HepG2 (cell line): ENCODE measurements around the gene AP4S1. TPM values are rescaled to one million over a fixed set of nuclear protein-coding genes. Genes with fewer than 3 reads are reported as not detected.

Experiments
- ARNT2 ChIP-seq: sonication (generic); formaldehyde crosslinking; IDR thresholded peaks from 2 replicates; pipeline ENCODE4 v1.8.0; 2022; ENCODE audit warnings: mild to moderate bottlenecking, low read depth, missing genetic modification reagents, moderate library complexity
- CEBPB ChIP-seq: IDR thresholded peaks from 2 replicates; pipeline ENCODE4 v1.6.1; 2011; ENCODE audit warnings: low read depth, low read length, improper control_type of control experiment, borderline replicate concordance
- ZFP1 ChIP-seq: IDR thresholded peaks from 2 replicates; pipeline ENCODE4 v1.6.1; 2016
- ZNF441 ChIP-seq: sonication (generic); formaldehyde crosslinking; IDR thresholded peaks from 2 replicates; pipeline ENCODE4 v1.7.0; 2021; ENCODE audit warnings: missing genetic modification reagents, borderline replicate concordance
- ZNF720 ChIP-seq: sonication (generic); formaldehyde crosslinking; IDR thresholded peaks from 2 replicates; pipeline ENCODE4 v1.4.0; 2020; ENCODE audit warnings: missing genetic modification reagents
- ZNF883 ChIP-seq: sonication (generic); formaldehyde crosslinking; IDR thresholded peaks from 2 replicates; pipeline ENCODE4 v1.5.1; 2020; ENCODE audit warnings: mild to moderate bottlenecking, missing genetic modification reagents; ENCODE audit errors: not compliant biosample characterization
- polyA plus RNA-seq, 8 experiments: library from polyadenylated mRNA; depleted of rRNA in 3 of 8; stranded (reverse) in 7 of 8; unstranded in 1 of 8; fragments of >200 nt; fragmentation: Illumina TruSeq in 4 of 8; extraction: Trizol in 4 of 8; gene quantifications; 2 replicates each; pipeline versions ENCODE4 v1.2.1 to v1.2.3, GENCODE V29; 2011 to 2016; ENCODE audit warnings: low read depth in 4 of 8, missing spikeins in 1 of 8, mixed read lengths in 1 of 8; ENCODE audit not compliant: insufficient read depth in 1 of 8
- total RNA-seq, 5 experiments: library from RNA; depleted of rRNA; stranded (reverse); fragments of >200 nt; fragmentation: Illumina TruSeq; extraction: Trizol; gene quantifications; 2 replicates each; pipeline ENCODE4 v1.2.3, GENCODE V29; 2016; ENCODE audit warnings: low read depth in 1 of 5
- TF ChIP-seq, protein P1 (sequence below): sonication (generic); formaldehyde crosslinking; IDR thresholded peaks from 2 replicates; pipeline ENCODE4 v1.5.0; 2020; ENCODE audit warnings: mild to moderate bottlenecking, missing genetic modification reagents
- TF ChIP-seq, protein P2 (sequence below): sonication (generic); formaldehyde crosslinking; IDR thresholded peaks from 2 replicates; pipeline ENCODE4 v1.5.1; 2020; ENCODE audit warnings: mild to moderate bottlenecking, missing genetic modification reagents, borderline replicate concordance
- TF ChIP-seq, protein P3 (sequence below): sonication (generic); formaldehyde crosslinking; IDR thresholded peaks from 2 replicates; pipeline ENCODE4 v1.5.1; 2020; ENCODE audit warnings: mild to moderate bottlenecking, missing genetic modification reagents, borderline replicate concordance
- TF ChIP-seq, protein P4 (sequence below): sonication (generic); formaldehyde crosslinking; IDR thresholded peaks from 2 replicates; pipeline ENCODE4 v1.4.0; 2020; ENCODE audit warnings: missing genetic modification reagents
- TF ChIP-seq, protein P5 (sequence below): sonication (generic); formaldehyde crosslinking; conservative IDR thresholded peaks from 2 replicates; pipeline ENCODE4 v1.4.0; 2020; ENCODE audit warnings: missing genetic modification reagents
- TF ChIP-seq, protein P6 (sequence below): sonication (generic); formaldehyde crosslinking; IDR thresholded peaks from 2 replicates; pipeline ENCODE4 v1.5.0; 2020; ENCODE audit warnings: mild to moderate bottlenecking, missing genetic modification reagents, borderline replicate concordance

The AP4S1 gene
- total and polyA plus RNA-seq, 2 of the 13 experiments (the other 11 are each of a cell fraction or from before 2014, with no cell fraction given): 3.9 to 21.1 TPM

DNA sequence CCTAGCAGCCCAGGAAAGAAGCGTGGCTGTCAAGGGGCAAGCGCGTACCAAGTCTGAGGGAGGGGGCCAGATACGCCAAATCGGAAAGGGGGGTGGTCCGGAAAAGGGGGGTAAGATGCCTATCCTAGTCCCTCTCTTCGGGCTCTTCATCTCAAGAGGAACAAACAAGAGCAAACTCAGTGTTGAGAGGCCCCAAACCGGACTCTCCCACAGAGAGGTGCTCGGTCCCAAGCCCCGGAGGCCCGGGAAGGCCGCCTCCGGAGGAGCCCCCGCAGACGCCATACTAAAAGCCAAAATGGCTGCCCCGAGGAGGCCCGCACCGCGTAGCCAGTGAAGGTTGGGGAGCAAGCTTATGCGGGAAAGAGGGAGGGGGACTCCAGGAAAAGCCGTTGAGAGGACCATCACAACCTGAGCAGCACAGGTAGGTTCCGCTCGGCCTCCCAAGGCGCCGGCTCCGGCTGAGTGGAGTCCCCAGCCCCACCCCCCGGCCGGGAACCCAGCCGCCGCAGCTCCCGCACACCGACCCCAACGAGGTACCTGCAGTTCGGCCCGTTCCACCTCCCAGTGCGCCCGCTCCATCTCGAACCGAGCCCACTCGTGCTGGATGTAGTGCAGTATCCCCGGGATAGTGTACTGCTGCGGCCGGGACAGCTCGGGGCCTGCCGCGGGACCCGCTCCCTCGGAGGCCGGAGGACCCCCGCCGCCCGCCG lies at the start of gene AP4S1 (continued):
- TF ChIP-seq, protein P1, sequence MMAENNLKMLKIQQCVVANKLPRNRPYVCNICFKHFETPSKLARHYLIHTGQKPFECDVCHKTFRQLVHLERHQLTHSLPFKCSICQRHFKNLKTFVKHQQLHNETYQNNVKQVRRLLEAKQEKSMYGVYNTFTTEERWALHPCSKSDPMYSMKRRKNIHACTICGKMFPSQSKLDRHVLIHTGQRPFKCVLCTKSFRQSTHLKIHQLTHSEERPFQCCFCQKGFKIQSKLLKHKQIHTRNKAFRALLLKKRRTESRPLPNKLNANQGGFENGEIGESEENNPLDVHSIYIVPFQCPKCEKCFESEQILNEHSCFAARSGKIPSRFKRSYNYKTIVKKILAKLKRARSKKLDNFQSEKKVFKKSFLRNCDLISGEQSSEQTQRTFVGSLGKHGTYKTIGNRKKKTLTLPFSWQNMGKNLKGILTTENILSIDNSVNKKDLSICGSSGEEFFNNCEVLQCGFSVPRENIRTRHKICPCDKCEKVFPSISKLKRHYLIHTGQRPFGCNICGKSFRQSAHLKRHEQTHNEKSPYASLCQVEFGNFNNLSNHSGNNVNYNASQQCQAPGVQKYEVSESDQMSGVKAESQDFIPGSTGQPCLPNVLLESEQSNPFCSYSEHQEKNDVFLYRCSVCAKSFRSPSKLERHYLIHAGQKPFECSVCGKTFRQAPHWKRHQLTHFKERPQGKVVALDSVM (CRISPR knock-in tag): peak; percentile 67
- no peak for TF ChIP-seq CEBPB
- TF ChIP-seq, protein P2, sequence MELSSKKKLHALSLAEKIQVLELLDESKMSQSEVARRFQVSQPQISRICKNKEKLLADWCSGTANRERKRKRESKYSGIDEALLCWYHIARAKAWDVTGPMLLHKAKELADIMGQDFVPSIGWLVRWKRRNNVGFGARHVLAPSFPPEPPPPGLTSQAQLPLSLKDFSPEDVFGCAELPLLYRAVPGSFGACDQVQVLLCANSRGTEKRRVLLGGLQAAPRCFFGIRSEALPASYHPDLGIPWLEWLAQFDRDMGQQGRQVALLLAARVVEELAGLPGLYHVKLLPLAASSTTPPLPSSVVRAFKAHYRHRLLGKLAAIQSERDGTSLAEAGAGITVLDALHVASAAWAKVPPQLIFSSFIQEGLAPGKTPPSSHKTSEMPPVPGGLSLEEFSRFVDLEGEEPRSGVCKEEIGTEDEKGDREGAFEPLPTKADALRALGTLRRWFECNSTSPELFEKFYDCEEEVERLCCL: no peak
- TF ChIP-seq, protein P3, sequence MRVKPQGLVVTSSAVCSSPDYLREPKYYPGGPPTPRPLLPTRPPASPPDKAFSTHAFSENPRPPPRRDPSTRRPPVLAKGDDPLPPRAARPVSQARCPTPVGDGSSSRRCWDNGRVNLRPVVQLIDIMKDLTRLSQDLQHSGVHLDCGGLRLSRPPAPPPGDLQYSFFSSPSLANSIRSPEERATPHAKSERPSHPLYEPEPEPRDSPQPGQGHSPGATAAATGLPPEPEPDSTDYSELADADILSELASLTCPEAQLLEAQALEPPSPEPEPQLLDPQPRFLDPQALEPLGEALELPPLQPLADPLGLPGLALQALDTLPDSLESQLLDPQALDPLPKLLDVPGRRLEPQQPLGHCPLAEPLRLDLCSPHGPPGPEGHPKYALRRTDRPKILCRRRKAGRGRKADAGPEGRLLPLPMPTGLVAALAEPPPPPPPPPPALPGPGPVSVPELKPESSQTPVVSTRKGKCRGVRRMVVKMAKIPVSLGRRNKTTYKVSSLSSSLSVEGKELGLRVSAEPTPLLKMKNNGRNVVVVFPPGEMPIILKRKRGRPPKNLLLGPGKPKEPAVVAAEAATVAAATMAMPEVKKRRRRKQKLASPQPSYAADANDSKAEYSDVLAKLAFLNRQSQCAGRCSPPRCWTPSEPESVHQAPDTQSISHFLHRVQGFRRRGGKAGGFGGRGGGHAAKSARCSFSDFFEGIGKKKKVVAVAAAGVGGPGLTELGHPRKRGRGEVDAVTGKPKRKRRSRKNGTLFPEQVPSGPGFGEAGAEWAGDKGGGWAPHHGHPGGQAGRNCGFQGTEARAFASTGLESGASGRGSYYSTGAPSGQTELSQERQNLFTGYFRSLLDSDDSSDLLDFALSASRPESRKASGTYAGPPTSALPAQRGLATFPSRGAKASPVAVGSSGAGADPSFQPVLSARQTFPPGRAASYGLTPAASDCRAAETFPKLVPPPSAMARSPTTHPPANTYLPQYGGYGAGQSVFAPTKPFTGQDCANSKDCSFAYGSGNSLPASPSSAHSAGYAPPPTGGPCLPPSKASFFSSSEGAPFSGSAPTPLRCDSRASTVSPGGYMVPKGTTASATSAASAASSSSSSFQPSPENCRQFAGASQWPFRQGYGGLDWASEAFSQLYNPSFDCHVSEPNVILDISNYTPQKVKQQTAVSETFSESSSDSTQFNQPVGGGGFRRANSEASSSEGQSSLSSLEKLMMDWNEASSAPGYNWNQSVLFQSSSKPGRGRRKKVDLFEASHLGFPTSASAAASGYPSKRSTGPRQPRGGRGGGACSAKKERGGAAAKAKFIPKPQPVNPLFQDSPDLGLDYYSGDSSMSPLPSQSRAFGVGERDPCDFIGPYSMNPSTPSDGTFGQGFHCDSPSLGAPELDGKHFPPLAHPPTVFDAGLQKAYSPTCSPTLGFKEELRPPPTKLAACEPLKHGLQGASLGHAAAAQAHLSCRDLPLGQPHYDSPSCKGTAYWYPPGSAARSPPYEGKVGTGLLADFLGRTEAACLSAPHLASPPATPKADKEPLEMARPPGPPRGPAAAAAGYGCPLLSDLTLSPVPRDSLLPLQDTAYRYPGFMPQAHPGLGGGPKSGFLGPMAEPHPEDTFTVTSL (CRISPR knock-in tag): peak; percentile 69; the same call in 1 of the 2 replicates
- TF ChIP-seq ZNF720 (CRISPR knock-in tag): no peak
- no peak for TF ChIP-seq ZFP1
- TF ChIP-seq, protein P4, sequence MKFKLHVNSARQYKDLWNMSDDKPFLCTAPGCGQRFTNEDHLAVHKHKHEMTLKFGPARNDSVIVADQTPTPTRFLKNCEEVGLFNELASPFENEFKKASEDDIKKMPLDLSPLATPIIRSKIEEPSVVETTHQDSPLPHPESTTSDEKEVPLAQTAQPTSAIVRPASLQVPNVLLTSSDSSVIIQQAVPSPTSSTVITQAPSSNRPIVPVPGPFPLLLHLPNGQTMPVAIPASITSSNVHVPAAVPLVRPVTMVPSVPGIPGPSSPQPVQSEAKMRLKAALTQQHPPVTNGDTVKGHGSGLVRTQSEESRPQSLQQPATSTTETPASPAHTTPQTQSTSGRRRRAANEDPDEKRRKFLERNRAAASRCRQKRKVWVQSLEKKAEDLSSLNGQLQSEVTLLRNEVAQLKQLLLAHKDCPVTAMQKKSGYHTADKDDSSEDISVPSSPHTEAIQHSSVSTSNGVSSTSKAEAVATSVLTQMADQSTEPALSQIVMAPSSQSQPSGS: peak; percentile 42; the same call in 1 of the 2 replicates
- TF ChIP-seq, protein P5, sequence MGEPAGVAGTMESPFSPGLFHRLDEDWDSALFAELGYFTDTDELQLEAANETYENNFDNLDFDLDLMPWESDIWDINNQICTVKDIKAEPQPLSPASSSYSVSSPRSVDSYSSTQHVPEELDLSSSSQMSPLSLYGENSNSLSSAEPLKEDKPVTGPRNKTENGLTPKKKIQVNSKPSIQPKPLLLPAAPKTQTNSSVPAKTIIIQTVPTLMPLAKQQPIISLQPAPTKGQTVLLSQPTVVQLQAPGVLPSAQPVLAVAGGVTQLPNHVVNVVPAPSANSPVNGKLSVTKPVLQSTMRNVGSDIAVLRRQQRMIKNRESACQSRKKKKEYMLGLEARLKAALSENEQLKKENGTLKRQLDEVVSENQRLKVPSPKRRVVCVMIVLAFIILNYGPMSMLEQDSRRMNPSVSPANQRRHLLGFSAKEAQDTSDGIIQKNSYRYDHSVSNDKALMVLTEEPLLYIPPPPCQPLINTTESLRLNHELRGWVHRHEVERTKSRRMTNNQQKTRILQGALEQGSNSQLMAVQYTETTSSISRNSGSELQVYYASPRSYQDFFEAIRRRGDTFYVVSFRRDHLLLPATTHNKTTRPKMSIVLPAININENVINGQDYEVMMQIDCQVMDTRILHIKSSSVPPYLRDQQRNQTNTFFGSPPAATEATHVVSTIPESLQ (CRISPR knock-in tag): 0 out of 2 replicates have a peak, but pooled peaks have one; percentile 28
- TF ChIP-seq ZNF441 (CRISPR knock-in tag): 0 out of 2 replicates have a peak, but pooled peaks have one; percentile 67
- TF ChIP-seq, protein P6, sequence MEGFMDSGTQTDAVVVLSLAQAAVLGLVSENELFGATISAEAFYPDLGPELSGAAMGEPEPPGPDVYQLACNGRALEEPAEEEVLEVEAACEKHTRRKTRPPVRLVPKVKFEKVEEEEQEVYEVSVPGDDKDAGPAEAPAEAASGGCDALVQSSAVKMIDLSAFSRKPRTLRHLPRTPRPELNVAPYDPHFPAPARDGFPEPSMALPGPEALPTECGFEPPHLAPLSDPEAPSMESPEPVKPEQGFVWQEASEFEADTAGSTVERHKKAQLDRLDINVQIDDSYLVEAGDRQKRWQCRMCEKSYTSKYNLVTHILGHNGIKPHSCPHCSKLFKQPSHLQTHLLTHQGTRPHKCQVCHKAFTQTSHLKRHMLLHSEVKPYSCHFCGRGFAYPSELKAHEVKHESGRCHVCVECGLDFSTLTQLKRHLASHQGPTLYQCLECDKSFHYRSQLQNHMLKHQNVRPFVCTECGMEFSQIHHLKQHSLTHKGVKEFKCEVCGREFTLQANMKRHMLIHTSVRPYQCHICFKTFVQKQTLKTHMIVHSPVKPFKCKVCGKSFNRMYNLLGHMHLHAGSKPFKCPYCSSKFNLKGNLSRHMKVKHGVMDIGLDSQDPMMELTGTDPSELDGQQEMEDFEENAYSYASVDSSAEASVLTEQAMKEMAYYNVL (CRISPR knock-in tag): peak; percentile 50; the same call in 1 of the 2 replicates
- TF ChIP-seq ZNF883 (CRISPR knock-in tag): peak; percentile 89
- no peak for TF ChIP-seq ARNT2 (CRISPR knock-in tag)
